MM.1S (cell line): ENCODE results near the gene ARHGAP26.

Source experiments
- DNase-seq: peaks from one replicate; pipeline ENCODE4 v3.0.0-alpha.2; 2015
- H2AFZ ChIP-seq: fragments of 300-600 bp; sonication (generic); 2 replicates; pipeline ENCODE4 v1.6.0; 2016; ENCODE audit warnings: antibody characterized with exemption, low read length
- H3F3A ChIP-seq: fragments of 300-600 bp; sonication (generic); 2 replicates; pipeline ENCODE4 v1.6.1; 2016; ENCODE audit warnings: mild to moderate bottlenecking, antibody characterized with exemption, low read length, moderate library complexity, mixed read lengths; ENCODE audit not compliant: insufficient read depth
- H3K27ac ChIP-seq: fragments of 300-600 bp; sonication (generic); 2 replicates; pipeline ENCODE4 v1.5.1; 2016; ENCODE audit warnings: mild to moderate bottlenecking, low read length
- H3K27me3 ChIP-seq: fragments of 300-600 bp; sonication (generic); replicated peaks from 2 replicates; pipeline ENCODE4 v1.6.0; 2016; ENCODE audit warnings: low read length; ENCODE audit not compliant: insufficient read depth
- H3K36me3 ChIP-seq: fragments of 300-600 bp; sonication (generic); replicated peaks from 2 replicates; pipeline ENCODE4 v1.6.1; 2016; ENCODE audit warnings: mild to moderate bottlenecking, low read length, mixed read lengths; ENCODE audit not compliant: insufficient read depth
- H3K4me1 ChIP-seq: fragments of 300-600 bp; sonication (generic); 2 replicates; pipeline ENCODE4 v1.6.1; 2016; ENCODE audit warnings: low read length, mixed read lengths
- H3K4me2 ChIP-seq: fragments of 300-600 bp; sonication (generic); 2 replicates; pipeline ENCODE4 v1.6.0; 2016; ENCODE audit warnings: low read depth, low read length
- H3K4me3 ChIP-seq: fragments of 300-600 bp; sonication (generic); 2 replicates; pipeline ENCODE4 v1.5.1; 2016; ENCODE audit warnings: low read length, mixed read lengths
- H3K79me2 ChIP-seq: fragments of 300-600 bp; sonication (generic); 2 replicates; pipeline ENCODE4 v1.6.1; 2016; ENCODE audit warnings: mixed run types, low read length, mixed read lengths
- H3K9ac ChIP-seq: fragments of 300-600 bp; sonication (generic); 2 replicates; pipeline ENCODE4 v1.6.1; 2016; ENCODE audit warnings: low read length, mixed read lengths
- H3K9me2 ChIP-seq: fragments of 300-600 bp; sonication (generic); replicated peaks from 2 replicates; pipeline ENCODE4 v1.6.1; 2016; ENCODE audit warnings: mild to moderate bottlenecking, low read length, mixed read lengths; ENCODE audit not compliant: insufficient read depth
- H3K9me3 ChIP-seq: fragments of 300-600 bp; sonication (generic); replicated peaks from 2 replicates; pipeline ENCODE4 v1.6.1; 2016; ENCODE audit warnings: mild to moderate bottlenecking, low read length, mixed read lengths; ENCODE audit not compliant: insufficient read depth
- H4K20me1 ChIP-seq: fragments of 300-600 bp; sonication (generic); 2 replicates; pipeline ENCODE4 v1.6.1; 2016; ENCODE audit warnings: mild to moderate bottlenecking, low read length, moderate library complexity, mixed read lengths; ENCODE audit not compliant: insufficient read depth
- CTCF ChIP-seq: fragments of 300-600 bp; sonication (generic); IDR thresholded peaks from 2 replicates; pipeline ENCODE4 v1.5.1; 2016; ENCODE audit warnings: antibody characterized with exemption, low read length, mixed read lengths
- EZH2 ChIP-seq: fragments of 300-600 bp; sonication (generic); optimal IDR thresholded peaks from 2 replicates; pipeline ENCODE3; 2017; ENCODE audit warnings: low read depth, mild to moderate bottlenecking, antibody characterized with exemption, low read length, mixed read lengths
- EZH2phosphoT487 ChIP-seq: fragments of 300-600 bp; sonication (generic); IDR thresholded peaks from 2 replicates; pipeline ENCODE4 v1.6.1; 2018; ENCODE audit warnings: antibody characterized with exemption, low read length

Gene ARHGAP26

GRCh38 chr5:142876817-142877216 is 106.6 kb downstream of the ARHGAP26 start:
- H3K9me3 ChIP-seq, result no peaks in the 10 kb centered on the region
- H3K9me2 ChIP-seq, result no peaks in the 10 kb centered on the region
- TF ChIP-seq EZH2, result no peak
- no peak for TF ChIP-seq EZH2phosphoT487
- TF ChIP-seq CTCF, result no peak
- no peaks in the 10 kb centered on the region for H4K20me1 ChIP-seq
- no peaks in the 10 kb centered on the region for H3K4me1 ChIP-seq
- H3K27me3 ChIP-seq, result no peaks in the 10 kb centered on the region
- no peak overlapping the region for H3K27ac ChIP-seq
- H2AFZ ChIP-seq, result no peak overlapping the region
- H3K4me3 ChIP-seq, result no peak overlapping the region
- H3K9ac ChIP-seq, result no peak overlapping the region
- no peaks in the 10 kb centered on the region for H3K36me3 ChIP-seq
- no peak for DNase-seq
- no peak overlapping the region for H3K4me2 ChIP-seq
- H3K79me2 ChIP-seq, result no peaks in the 10 kb centered on the region
- no peaks in the 10 kb centered on the region for H3F3A ChIP-seq

GRCh38 chr5:142878111-142878510 is 107.9 kb downstream of the ARHGAP26 start:
- Histone ChIP-seq H3K4me3 (no peak overlapping the region), H3K9ac (no peak overlapping the region), H3K36me3 (no peaks in the 10 kb centered on the region), H3K27me3 (no peaks in the 10 kb centered on the region), H3K27ac (no peak overlapping the region), H3K9me3 (no peaks in the 10 kb centered on the region), H3K4me1 (no peaks in the 10 kb centered on the region), H3K9me2 (no peaks in the 10 kb centered on the region), H3K4me2 (no peak overlapping the region), H4K20me1 (no peaks in the 10 kb centered on the region), H3K79me2 (no peaks in the 10 kb centered on the region), H2AFZ (no peak overlapping the region), H3F3A (no peaks in the 10 kb centered on the region)
- no peak for TF ChIP-seq EZH2
- no peak for TF ChIP-seq CTCF
- no peak for TF ChIP-seq EZH2phosphoT487
- no peak for DNase-seq

GRCh38 chr5:142878638-142879037 is 108.5 kb downstream of the ARHGAP26 start:
- Histone ChIP-seq H3K4me1 (no peaks in the 10 kb centered on the region), H3F3A (no peaks in the 10 kb centered on the region), H3K36me3 (no peaks in the 10 kb centered on the region), H3K27ac (no peak overlapping the region), H2AFZ (no peak overlapping the region), H3K4me2 (no peak overlapping the region), H3K9me2 (no peaks in the 10 kb centered on the region), H3K27me3 (no peaks in the 10 kb centered on the region), H3K9me3 (no peaks in the 10 kb centered on the region), H3K9ac (no peak overlapping the region), H3K79me2 (no peaks in the 10 kb centered on the region), H3K4me3 (no peak overlapping the region), H4K20me1 (no peaks in the 10 kb centered on the region)
- DNase-seq, result no peak
- TF ChIP-seq EZH2 (no peak), EZH2phosphoT487 (no peak), CTCF (no peak)
